Tibial artery (tissue), 4 donors: ENCODE measurements around the gene SCN1A.
"Not testable (repeated sequence)": the region's sequence is repeated elsewhere in the genome, so short reads cannot be mapped to it uniquely, and the experiment has no call there.

Source experiments
- DNase-seq, 2 donors: peaks; one replicate each; pipeline ENCODE4 v3.0.0-alpha.2; 2019
- H3K27ac ChIP-seq, 2 donors: fragments of 200-600 bp; sonication (generic) in 1 of 2; 1 replicate in 1 of 2; 2 replicates in 1 of 2; pipeline ENCODE4 v1.5.1; 2018 to 2019; ENCODE audit warnings: mild to moderate bottlenecking in 1 of 2
- H3K27me3 ChIP-seq, 2 donors: fragments of 200-600 bp; sonication (generic) in 1 of 2; one replicate each; pipeline versions ENCODE4 v1.5.1 to v1.6.0; 2016 to 2019
- H3K36me3 ChIP-seq, 3 donors: fragments of 200-600 bp; sonication (generic) in 2 of 3; one replicate each; pipeline ENCODE4 v1.5.1; 2016 to 2019; ENCODE audit warnings: mild to moderate bottlenecking in 2 of 3
- H3K4me1 ChIP-seq, 4 donors: fragments of 200-600 bp; sonication (generic) in 2 of 4; 1 replicate in 3 of 4; 2 replicates in 1 of 4; pipeline ENCODE4 v1.5.1; 2016 to 2019
- H3K4me3 ChIP-seq, 2 donors: fragments of 200-600 bp; sonication (generic) in 1 of 2; 1 replicate in 1 of 2; 2 replicates in 1 of 2; pipeline ENCODE4 v1.5.1; 2018 to 2019; ENCODE audit warnings: mild to moderate bottlenecking in 2 of 2
- H3K9me3 ChIP-seq, 3 donors: fragments of 200-600 bp; sonication (generic) in 1 of 3; one replicate each; pipeline ENCODE4 v1.5.1; 2016 to 2019
- CTCF ChIP-seq, 2 experiments: fragments of 200-600 bp in 1 of 2; fragments of 450-650 bp in 1 of 2; IDR thresholded peaks; one replicate each; pipeline ENCODE4 v1.5.1; 2017 to 2019; ENCODE audit warnings: antibody characterized with exemption in 2 of 2, mild to moderate bottlenecking in 1 of 2, moderate library complexity in 1 of 2
- intact Hi-C: fragments of 100-400 bp; cut with DNase I; formaldehyde crosslinking; loops from one replicate; pipeline ENCODE4 v1.15.0; 2023; ENCODE audit warnings: low total_unique reads

The SCN1A gene

GRCh38 chr2:166140932-166141331, 13.1 kb upstream of the SCN1A start:
- Histone ChIP-seq H3K27ac (no peak overlapping the region), H3K9me3 (no peaks in the 10 kb centered on the region), H3K27me3 (no peaks in the 10 kb centered on the region), H3K4me3 (no peak overlapping the region), H3K36me3 (no peaks in the 10 kb centered on the region), H3K4me1 (no peaks in the 10 kb centered on the region)
- TF ChIP-seq CTCF (IDR thresholded peaks at IDR 0.05): no peak
- intact Hi-C loops: no loop called here
- DNase-seq: no peak

GRCh38 chr2:166140475-166140874, 12.7 kb upstream of the SCN1A start:
- no peak for DNase-seq
- TF ChIP-seq CTCF (IDR thresholded peaks at IDR 0.05): no peak
- Histone ChIP-seq H3K27ac (no peak overlapping the region), H3K36me3 (no peaks in the 10 kb centered on the region), H3K4me1 (no peaks in the 10 kb centered on the region), H3K9me3 (no peaks in the 10 kb centered on the region), H3K27me3 (no peaks in the 10 kb centered on the region), H3K4me3 (no peak overlapping the region)
- intact Hi-C loops: no loop called here

GRCh38 chr2:166139479-166139878, 11.7 kb upstream of the SCN1A start:
- H3K27ac ChIP-seq, intact Hi-C loops, H3K9me3 ChIP-seq, H3K4me1 ChIP-seq, H3K36me3 ChIP-seq, DNase-seq, H3K27me3 ChIP-seq, H3K4me3 ChIP-seq: not testable (repeated sequence)

- intact Hi-C loops: no loop called here
- no peaks in the 10 kb centered on the region for H3K9me3 ChIP-seq
- TF ChIP-seq CTCF (IDR thresholded peaks at IDR 0.05): no peak
- H3K36me3 ChIP-seq: no peaks in the 10 kb centered on the region
- no peak for DNase-seq
- H3K4me3 ChIP-seq: no peak overlapping the region
- H3K27ac ChIP-seq: no peak overlapping the region
- no peaks in the 10 kb centered on the region for H3K27me3 ChIP-seq
- H3K4me1 ChIP-seq: no peaks in the 10 kb centered on the region
Observed at GRCh38 chr2:166138667-166139066, 10.8 kb upstream of the SCN1A start.

- intact Hi-C loops: no loop called here
- Histone ChIP-seq H3K27me3 (no peaks in the 10 kb centered on the region), H3K36me3 (no peaks in the 10 kb centered on the region), H3K4me1 (no peaks in the 10 kb centered on the region), H3K4me3 (no peak overlapping the region), H3K27ac (no peak overlapping the region), H3K9me3 (no peaks in the 10 kb centered on the region)
- no peak for DNase-seq
- TF ChIP-seq CTCF (IDR thresholded peaks at IDR 0.05): no peak
Observed at GRCh38 chr2:166138144-166138543, 10.3 kb upstream of the SCN1A start.

- no peak for DNase-seq
- TF ChIP-seq CTCF (IDR thresholded peaks at IDR 0.05): no peak
- Histone ChIP-seq H3K4me1 (no peaks in the 10 kb centered on the region), H3K27me3 (no peaks in the 10 kb centered on the region), H3K36me3 (no peaks in the 10 kb centered on the region), H3K4me3 (no peak overlapping the region), H3K27ac (no peak overlapping the region), H3K9me3 (no peaks in the 10 kb centered on the region)
- intact Hi-C loops: no loop called here
Observed at GRCh38 chr2:166137331-166137730, 9.5 kb upstream of the SCN1A start.
